ENCODE data around the gene NHERF2. TPM values are rescaled to one million over a fixed set of nuclear protein-coding genes. Genes with fewer than 3 reads are reported as not detected.

The NHERF2 gene
- total and polyA plus RNA-seq, 9 of the 15 experiments (the other 6 are each of a cell fraction or from before 2014, with no cell fraction given) = 0.15 to 42.0 (median 12.5) TPM

GRCh38 chr16:1992704-1993317, 33.9 kb upstream of the NHERF2 start (continued):
- 0 out of 2 replicates have a peak, but pooled peaks have one; percentile 30 for TF ChIP-seq ZBTB40 (IDR thresholded peaks at IDR 0.05)
- TF ChIP-seq ZBTB40 (CRISPR knock-in tag; IDR thresholded peaks at IDR 0.05) = no peak
- TF ChIP-seq NCOR1 (IDR thresholded peaks at IDR 0.05) = no peak
- no peak for TF ChIP-seq ZNF146 (CRISPR knock-in tag; IDR thresholded peaks at IDR 0.05; ENCODE audit: unreplicated experiment)
- TF ChIP-seq POLR2B (IDR thresholded peaks at IDR 0.05; ENCODE audit: low read depth, partially characterized antibody) = no peak
- no peak for TF ChIP-seq CREBBP (IDR thresholded peaks at IDR 0.05; ENCODE audit: low read depth, low read length)
- TF ChIP-seq NELFE (IDR thresholded peaks at IDR 0.05; ENCODE audit: insufficient read depth, insufficient read length) = no peak
- peak; percentile 68; the same call in 1 of the 2 replicates for TF ChIP-seq TFAP4 (CRISPR knock-in tag; IDR thresholded peaks at IDR 0.05; ENCODE audit: borderline replicate concordance)
- peak; percentile 61; the same call in 1 of the 2 replicates for TF ChIP-seq ARID4B (CRISPR knock-in tag; IDR thresholded peaks at IDR 0.05)
- no peak for TF ChIP-seq ZNF239 (CRISPR knock-in tag; IDR thresholded peaks at IDR 0.05)
- no peak for TF ChIP-seq CBFB (CRISPR knock-in tag; IDR thresholded peaks at IDR 0.05)
- TF ChIP-seq CHD2 (IDR thresholded peaks at IDR 0.05; ENCODE audit: low read depth, low read length) = no peak

Measured in K562 (cell line).